Upper lobe of left lung (tissue), 4 donors: ENCODE measurements around the gene GART.

Experiments
- CTCF ChIP-seq, 6 experiments: fragments of 450-650 bp in 4 of 6; fragments of 200-600 bp in 2 of 6; sonication (generic) in 2 of 6; IDR thresholded peaks; one replicate each; pipeline ENCODE4 v1.5.1; 2016 to 2019; ENCODE audit warnings: antibody characterized with exemption in 6 of 6
- POLR2A ChIP-seq, 4 donors: fragments of 450-650 bp; IDR thresholded peaks; one replicate each; pipeline ENCODE4 v1.5.1; 2016 to 2017; ENCODE audit warnings: antibody characterized with exemption in 4 of 4, mild to moderate bottlenecking in 2 of 4
- POLR2AphosphoS5 ChIP-seq, 2 donors: sonication (generic); formaldehyde crosslinking; IDR thresholded peaks; one replicate each; pipeline ENCODE4 v1.5.1; 2017; ENCODE audit warnings: antibody characterized with exemption in 2 of 2

DNA sequence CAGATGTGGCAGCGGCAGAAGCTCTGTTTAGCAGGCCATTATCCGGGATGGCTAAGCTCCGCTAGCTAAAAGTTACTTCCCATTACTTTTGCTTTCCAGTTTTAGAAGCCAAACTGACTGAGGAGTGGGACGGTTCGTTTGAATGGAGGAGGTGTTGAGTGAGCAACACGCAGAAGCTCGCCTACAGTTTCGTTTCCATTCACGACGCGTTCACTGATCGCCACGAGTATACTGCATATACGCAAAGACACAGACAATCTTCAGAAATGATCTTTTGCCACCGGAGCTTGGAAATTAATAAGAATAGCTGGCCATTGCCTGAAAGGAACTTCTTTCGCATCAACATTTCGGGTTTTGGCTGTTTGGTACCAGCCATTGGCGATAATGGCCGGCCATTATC is 15.5 kb upstream of the GART start:
- no peak for TF ChIP-seq POLR2A (IDR thresholded peaks at IDR 0.05)
- no peak for TF ChIP-seq CTCF (IDR thresholded peaks at IDR 0.05)
- TF ChIP-seq POLR2AphosphoS5 (IDR thresholded peaks at IDR 0.05): no peak
